ENCODE results near the gene HOMER2. TPM values are rescaled to one million over a fixed set of nuclear protein-coding genes. Genes with fewer than 3 reads are reported as not detected.

HOMER2 gene
- total RNA-seq, 4 donors from 2014 or later: 0.40 to 25.1 (median 6.1) TPM

DNA sequence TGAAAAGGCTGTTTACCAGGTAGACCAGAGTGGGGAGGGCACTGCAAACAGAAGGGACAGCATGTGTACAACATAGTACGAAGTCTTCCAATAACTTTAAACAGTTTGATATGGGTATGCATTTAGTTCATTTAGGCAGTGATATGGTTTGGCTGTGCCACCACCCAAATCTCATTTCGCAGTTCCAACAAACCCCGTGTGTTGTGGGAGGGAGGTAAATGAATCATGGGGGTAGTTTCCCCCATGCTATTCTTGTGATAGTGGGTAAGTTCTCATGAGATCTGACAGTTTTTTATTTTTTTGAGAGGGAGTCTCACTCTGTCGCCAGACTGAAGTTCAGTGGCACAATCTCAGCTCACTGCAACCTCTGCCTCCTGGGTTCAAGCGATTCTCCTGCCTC lies 25.9 kb upstream of the HOMER2 start:
- Histone ChIP-seq H3K27ac (no peak overlapping the region), H3K4me1 (no peaks in the 10 kb centered on the region), H3K36me3 (no peaks in the 10 kb centered on the region), H3K4me3 (no peak overlapping the region), H3K9me3 (no peaks in the 10 kb centered on the region), H3K27me3 (no peaks in the 10 kb centered on the region)
- intact Hi-C loops (cut with DNase I; ENCODE audit: low total_unique reads) (no loop called here), in situ Hi-C loops (cut with MboI; ENCODE audit: low pct_ligation_motif_present in 1 of 4, low pct_unique_long_range_greater_than_20kb in 1 of 4, low sequenced_read_pairs in 3 of 4) (no loop called here)
- 83 to 86% methylated on average over 1 to 5 of the region's 5 CpGs for WGBS, 2 donors (ENCODE audit: low coverage in 1 of 2)
- TF ChIP-seq EP300 (IDR thresholded peaks at IDR 0.05; ENCODE audit: low read depth) (no peak), POLR2AphosphoS5 (IDR thresholded peaks at IDR 0.05) (no peak), POLR2A (IDR thresholded peaks at IDR 0.05) (no peak)
- TF ChIP-seq, protein P1, sequence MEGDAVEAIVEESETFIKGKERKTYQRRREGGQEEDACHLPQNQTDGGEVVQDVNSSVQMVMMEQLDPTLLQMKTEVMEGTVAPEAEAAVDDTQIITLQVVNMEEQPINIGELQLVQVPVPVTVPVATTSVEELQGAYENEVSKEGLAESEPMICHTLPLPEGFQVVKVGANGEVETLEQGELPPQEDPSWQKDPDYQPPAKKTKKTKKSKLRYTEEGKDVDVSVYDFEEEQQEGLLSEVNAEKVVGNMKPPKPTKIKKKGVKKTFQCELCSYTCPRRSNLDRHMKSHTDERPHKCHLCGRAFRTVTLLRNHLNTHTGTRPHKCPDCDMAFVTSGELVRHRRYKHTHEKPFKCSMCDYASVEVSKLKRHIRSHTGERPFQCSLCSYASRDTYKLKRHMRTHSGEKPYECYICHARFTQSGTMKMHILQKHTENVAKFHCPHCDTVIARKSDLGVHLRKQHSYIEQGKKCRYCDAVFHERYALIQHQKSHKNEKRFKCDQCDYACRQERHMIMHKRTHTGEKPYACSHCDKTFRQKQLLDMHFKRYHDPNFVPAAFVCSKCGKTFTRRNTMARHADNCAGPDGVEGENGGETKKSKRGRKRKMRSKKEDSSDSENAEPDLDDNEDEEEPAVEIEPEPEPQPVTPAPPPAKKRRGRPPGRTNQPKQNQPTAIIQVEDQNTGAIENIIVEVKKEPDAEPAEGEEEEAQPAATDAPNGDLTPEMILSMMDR (IDR thresholded peaks at IDR 0.05): no peak
- DNase-seq: no peak

DNA sequence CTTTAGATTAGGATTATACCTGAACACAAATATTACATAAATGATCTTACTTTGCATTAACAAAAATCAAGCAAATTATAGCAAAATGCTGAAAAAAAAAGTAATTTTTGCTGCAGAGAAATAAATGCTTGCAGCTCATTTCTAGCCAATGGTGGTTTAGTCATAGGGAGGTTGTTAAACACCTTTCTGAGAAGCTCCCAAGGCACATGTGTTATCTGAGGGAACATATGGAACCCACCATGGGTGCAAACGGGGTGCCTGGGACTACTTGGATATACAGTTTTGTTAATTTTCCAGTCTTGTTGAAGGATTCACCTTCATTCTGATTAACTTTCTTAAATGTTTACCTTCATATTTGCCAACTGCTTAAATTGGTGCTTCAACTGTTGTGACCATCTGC lies 24.6 kb upstream of the HOMER2 start:
- no peaks in the 10 kb centered on the region for H3K4me1 ChIP-seq
- H3K4me3 ChIP-seq: no peak overlapping the region
- H3K36me3 ChIP-seq: no peaks in the 10 kb centered on the region
- no peak overlapping the region for H3K27ac ChIP-seq
- TF ChIP-seq EP300 (IDR thresholded peaks at IDR 0.05; ENCODE audit: low read depth) (no peak), POLR2AphosphoS5 (IDR thresholded peaks at IDR 0.05) (no peak)
- TF ChIP-seq, protein P1 (IDR thresholded peaks at IDR 0.05): no peak
- intact Hi-C loops (cut with DNase I; ENCODE audit: low total_unique reads) (no loop called here), in situ Hi-C loops (cut with MboI; ENCODE audit: low pct_ligation_motif_present in 1 of 4, low pct_unique_long_range_greater_than_20kb in 1 of 4, low sequenced_read_pairs in 3 of 4) (no loop called here)
- DNase-seq: no peak
- no peaks in the 10 kb centered on the region for H3K27me3 ChIP-seq
- WGBS, 2 donors (ENCODE audit: low coverage in 1 of 2): 94 to 100% methylated on average over 1 of the region's 1 CpG
- H3K9me3 ChIP-seq: no peaks in the 10 kb centered on the region

DNA sequence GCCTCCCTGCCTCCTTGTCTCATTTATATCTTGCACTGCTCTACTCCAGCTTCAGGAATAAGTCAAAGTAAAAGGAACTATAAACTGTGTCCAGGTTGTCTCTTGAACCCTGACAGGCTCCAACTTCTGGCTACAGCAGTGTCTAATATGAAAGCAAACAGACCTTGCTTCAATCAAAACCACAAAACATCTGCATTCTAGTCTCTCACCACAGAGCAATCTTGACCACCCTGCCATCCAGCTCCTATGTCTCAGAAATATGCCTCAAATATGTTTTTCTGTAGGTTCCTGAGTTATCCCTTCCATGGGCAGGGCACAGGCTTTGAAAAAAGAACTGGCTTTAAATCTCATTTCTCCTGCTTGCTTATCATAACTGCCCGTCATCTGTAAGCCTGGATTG lies 20.5 kb upstream of the HOMER2 start:
- Histone ChIP-seq H3K4me3 (no peak overlapping the region), H3K9me3 (no peaks in the 10 kb centered on the region), H3K36me3 (no peaks in the 10 kb centered on the region), H3K27ac (no peak overlapping the region), H3K4me1 (no peaks in the 10 kb centered on the region), H3K27me3 (no peaks in the 10 kb centered on the region)
- DNase-seq: no peak
- 78 to 90% methylated on average over 1 of the region's 1 CpG for WGBS, 2 donors (ENCODE audit: low coverage in 1 of 2)
- intact Hi-C loops (cut with DNase I; ENCODE audit: low total_unique reads): no loop called here
- no peak for TF ChIP-seq EP300 (IDR thresholded peaks at IDR 0.05; ENCODE audit: low read depth)
- TF ChIP-seq, protein P1 (IDR thresholded peaks at IDR 0.05): no peak
- TF ChIP-seq POLR2AphosphoS5 (IDR thresholded peaks at IDR 0.05): no peak
- in situ Hi-C loops (cut with MboI; ENCODE audit: low pct_ligation_motif_present in 1 of 4, low pct_unique_long_range_greater_than_20kb in 1 of 4, low sequenced_read_pairs in 3 of 4): loop anchor here in 1 of 4 donors (25.0 kb wide), 1 partner anchor 111 kb away; no protein-coding TSS in a partner anchor

DNA sequence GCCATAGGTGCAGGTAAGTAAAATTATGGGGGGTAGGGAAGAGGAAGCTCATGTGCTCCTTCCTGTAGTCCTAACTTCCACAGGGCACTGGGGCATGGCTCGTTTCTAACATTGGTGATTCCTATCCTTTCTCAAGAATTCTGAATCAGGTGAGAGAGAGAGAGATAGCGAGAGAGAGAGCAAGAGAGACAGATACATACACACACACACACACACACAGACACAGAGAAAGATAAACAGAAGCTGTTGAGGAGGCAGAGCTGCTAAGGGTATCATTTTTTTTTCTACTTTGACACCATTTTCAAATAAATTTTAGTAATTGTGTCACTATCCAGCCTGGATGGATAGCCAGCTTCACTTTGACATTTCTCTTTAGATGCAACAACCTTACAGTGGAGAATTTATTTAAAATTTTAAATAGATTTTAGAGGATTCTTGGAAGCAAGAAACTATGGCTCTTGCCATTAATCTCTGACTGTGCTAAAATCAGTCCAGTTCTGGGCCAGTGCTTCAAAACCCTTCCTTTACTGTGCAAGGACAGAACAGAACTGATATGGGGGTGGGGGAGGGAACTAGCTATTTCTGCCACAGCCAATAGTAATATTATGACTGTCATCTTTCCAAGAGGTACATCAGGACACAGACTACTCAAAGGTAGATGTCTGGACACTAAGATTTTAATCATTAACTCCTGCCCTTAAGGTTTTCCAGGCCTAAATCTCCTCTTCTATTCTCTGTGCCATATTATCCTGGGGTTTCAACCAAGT lies 18.9 kb upstream of the HOMER2 start:
- Histone ChIP-seq H3K9me3 (no peaks in the 10 kb centered on the region), H3K36me3 (no peaks in the 10 kb centered on the region), H3K27ac (no peak overlapping the region), H3K4me3 (no peak overlapping the region), H3K27me3 (no peaks in the 10 kb centered on the region), H3K4me1 (no peaks in the 10 kb centered on the region)
- TF ChIP-seq EP300 (IDR thresholded peaks at IDR 0.05; ENCODE audit: low read depth) (no peak), POLR2A (IDR thresholded peaks at IDR 0.05) (no peak), POLR2AphosphoS5 (IDR thresholded peaks at IDR 0.05) (no peak)
- TF ChIP-seq, protein P1 (IDR thresholded peaks at IDR 0.05): no peak
- WGBS, 2 donors (ENCODE audit: low coverage in 1 of 2): 79% methylated on average over 2 of the region's 2 CpGs; no CpG with 5 or more reads in 1 of the 2 donors
- intact Hi-C loops (cut with DNase I; ENCODE audit: low total_unique reads): no loop called here
- in situ Hi-C loops (cut with MboI; ENCODE audit: low pct_ligation_motif_present in 1 of 4, low pct_unique_long_range_greater_than_20kb in 1 of 4, low sequenced_read_pairs in 3 of 4): loop anchor here in 1 of 4 donors (25.0 kb wide), 1 partner anchor 109 kb away; no protein-coding TSS in a partner anchor
- no peak for DNase-seq
